Smooth muscle cell of the brain vasculature (primary cell): ENCODE data around the gene ARFGAP3.
A peak's percentile ranks its signal among the peaks of the same experiment; 100 is the strongest.
"Not testable (repeated sequence)": the region's sequence is repeated elsewhere in the genome, so short reads cannot be mapped to it uniquely, and the experiment has no call there.

Experiments used
- DNase-seq: peaks from one replicate; pipeline ENCODE4 v3.0.0-alpha.2; 2012; ENCODE audit warnings: low read depth, low spot score

ARFGAP3 gene

DNA sequence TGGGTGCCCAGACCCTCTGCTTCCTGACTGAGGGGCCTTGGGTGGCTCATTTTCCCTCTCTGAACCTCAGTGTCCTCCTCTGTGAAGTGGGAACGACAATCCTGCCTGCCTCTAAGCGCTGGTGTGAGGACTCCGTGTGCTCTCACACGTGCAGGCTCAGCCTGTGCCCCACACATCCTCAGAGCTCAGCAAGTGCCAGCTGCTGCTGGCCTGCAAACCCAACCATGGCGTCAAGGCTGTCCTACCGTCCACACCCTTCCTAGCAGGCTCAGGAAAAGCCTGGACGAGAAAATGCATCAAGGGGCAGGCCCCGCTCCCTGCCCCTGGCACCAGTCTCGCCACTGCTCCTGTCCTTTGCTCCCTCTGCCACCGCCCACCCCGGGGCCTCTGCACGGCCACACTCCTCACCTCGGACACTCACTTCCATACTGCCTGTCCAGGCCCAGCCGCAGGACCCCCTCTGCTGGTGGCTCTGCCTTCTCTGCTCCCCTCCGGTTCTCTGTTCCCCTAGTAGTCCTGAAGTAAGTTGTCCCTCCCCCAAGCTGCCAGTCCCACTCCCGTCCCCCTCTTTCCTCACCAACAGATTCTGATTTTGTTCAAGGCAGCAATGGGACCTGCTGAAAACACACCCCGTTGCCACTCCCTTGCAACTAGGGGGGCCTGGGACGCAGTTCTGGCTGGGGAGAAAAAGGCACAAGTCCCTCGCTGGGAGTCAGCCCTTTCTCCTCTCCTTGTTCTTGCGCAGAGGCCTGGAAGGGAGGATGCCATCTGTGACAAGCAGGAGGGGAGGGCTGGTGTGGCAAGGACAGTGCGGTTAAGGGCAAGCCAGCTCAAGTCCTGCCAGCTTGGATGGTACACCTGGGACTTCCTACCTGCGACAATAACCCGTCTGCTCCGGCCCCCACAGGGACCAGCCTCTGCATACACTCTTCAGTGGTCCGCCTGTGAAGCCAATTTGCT, 62.2 kb downstream of the ARFGAP3 start:
- no peak for DNase-seq

GRCh38 chr22:42793848-42794405, 63.1 kb downstream of the ARFGAP3 start:
- no peak for DNase-seq

DNA sequence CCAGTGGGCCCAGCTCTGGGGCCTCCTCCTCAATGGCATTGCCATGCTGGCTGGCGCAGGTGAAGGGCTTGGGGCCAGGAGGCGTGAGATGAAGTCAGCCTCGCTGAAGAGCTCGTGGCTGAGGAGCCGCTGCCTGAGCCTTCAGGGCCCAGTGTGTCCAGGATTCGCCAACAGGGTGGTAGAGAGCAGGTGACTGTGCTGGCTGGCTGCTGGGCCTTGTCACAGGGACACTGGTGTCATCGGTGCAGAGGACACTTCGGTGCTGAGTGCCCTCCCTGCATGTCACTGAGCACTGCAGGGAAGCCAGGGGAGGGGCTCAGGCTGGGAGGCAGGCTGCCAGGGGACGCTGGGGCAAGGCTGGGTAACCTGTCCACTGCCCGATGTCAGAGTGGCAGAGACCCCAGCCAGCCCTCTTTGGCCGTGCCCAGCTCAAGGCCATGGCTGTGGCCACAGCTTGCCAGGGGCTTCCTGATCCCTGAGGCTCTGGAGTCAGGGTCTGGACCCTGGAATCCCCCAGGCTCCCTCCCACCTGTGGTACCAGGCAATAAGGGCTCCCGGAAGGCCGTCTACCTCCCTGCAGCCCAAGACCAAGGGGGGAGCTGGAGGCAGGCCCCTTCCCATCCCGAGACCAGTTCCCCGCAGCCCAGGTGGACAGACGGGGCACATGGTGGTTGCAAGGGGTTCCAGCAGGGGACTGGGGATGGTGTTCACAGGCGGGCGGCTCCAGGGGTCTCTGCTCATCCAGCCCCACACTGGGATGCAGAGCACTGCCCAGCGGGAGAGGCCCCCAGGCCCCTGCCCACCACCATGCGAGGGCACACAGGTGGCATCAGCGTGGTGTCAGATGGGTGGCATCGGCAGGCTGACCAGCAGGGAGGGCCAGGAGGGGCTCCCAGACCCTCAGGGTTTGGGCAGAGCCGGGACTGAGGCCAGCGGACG, 63.9 kb downstream of the ARFGAP3 start:
- DNase-seq: no peak

- no peak for DNase-seq
Measured at GRCh38 chr22:42792453-42792908, 64.6 kb downstream of the ARFGAP3 start.

GRCh38 chr22:42791721-42792452, 65.2 kb downstream of the ARFGAP3 start:
- DNase-seq: no peak

- DNase-seq: no peak
Measured at GRCh38 chr22:42788466-42788865, 68.6 kb downstream of the ARFGAP3 start.

GRCh38 chr22:42788021-42788420, 69.1 kb downstream of the ARFGAP3 start:
- DNase-seq: no peak

GRCh38 chr22:42787357-42787736, 69.7 kb downstream of the ARFGAP3 start:
- no peak for DNase-seq

DNA sequence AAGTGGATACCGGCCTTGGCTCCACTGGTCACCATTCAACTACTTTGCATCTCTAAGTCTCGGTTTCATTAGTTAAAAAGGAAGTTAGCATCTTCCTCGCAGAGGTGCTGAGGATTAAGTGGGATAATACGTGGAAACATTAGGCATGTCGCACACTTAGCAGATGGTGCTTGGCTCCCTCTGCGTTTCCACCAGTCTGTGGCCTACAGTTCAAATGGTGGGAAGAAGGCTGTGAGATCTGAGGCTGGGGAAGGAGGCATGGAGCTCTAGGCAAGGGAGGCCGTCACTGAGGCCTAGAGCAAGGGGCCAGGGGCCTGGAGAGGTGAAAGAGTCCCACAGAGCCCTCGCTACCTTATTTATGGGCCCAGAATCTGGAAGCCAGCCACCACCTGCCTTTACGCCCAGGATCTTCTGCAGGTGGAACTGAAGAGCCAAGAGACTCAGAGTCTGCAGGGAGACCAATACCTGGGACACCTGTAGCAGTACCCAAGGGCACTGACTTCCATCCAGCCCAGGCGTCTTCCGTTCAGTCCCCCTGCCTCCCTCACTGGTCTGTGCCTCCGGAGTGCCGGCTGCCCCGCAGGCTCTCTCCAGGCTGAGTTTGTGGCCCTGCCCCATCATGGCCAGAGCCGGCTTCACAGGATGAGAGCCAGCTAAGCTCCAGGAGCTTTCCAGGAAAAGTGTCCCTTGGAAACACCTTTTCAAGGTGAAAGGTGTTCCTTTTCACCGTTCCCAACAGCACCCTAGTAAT, 70.3 kb downstream of the ARFGAP3 start:
- DNase-seq: no peak

DNA sequence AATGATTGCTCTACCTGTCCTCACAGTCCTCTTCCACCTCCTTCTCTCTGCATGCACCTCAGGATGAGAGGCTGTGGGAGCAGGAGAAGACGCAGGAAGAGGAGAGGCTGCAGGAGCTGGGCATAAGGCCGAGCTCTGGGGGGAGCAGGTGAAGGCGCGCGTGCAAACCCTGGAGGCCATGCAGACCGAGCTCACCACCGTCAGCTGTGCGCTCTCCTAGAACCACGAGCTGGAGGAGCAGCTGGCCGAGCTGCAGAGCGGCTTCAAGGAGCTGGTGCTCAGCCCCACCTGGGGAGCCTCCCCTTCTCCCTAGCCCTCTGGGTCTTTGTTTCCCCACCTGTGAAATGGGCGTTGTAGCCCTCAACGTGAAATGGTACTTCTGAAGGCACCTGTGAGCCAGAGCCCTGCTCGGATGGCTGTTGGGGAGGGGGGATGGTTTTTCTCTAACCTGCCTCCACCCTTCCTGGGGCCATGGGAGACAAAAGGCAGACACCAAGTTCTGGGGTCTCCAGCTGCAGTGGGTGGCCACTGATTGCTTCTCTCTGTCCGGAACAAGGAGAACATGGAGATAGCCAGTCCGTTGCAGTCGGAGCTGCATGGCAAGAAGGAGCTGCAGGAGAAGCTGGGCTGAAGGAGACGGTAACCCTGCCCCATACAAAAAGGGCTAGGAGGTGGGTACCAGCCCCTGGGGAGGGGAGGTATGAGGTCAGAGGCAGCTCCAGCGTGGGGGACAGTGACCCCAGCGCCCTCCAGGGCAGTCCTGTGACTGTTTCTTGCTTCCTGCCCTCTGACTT, 71.2 kb downstream of the ARFGAP3 start:
- no peak for DNase-seq

DNA sequence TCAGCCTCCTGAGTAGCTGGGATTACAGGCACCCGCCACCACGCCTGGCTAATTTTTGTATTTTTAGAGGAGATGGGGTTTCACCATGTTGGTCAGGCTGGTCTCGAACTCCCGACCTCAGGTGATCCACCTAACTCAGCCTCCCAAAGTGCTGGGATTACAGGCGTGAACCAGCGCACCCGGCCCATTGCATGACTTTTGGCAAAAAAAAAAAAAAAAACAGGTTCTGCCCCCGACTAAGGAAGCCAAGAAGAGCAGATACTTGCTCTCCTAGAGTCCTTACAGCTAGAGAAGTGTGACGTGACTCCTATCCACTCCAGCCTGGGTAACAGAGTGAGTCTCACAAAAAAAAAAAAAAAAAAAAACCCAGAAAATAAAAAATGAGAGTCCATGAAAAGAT, 74.8 kb downstream of the ARFGAP3 start:
- not testable (repeated sequence) for DNase-seq

- DNase-seq: peak; percentile 94
Measured at GRCh38 chr22:42780070-42780540, 77.0 kb downstream of the ARFGAP3 start.

GRCh38 chr22:42777126-42777525, 79.9 kb downstream of the ARFGAP3 start:
- no peak for DNase-seq

DNA sequence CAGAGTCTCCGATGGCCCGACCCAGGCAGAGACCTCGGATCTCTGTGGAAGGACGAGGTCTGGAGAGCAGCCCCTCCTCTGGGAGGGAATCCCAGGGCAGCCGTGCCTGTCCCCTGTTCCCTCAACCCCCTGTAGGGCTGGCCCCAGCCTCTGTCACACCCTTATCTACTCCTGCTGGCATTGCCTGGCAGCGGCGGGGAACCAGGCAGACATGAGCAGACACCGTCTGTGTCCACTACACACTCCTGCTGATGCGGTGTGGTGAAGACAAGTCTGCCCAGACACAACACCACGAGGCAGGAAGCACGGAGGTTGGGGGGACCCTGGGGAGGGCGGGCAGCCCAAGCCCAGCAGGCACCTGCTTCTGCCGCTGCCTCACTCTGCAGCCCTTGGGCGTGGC, 83.9 kb downstream of the ARFGAP3 start:
- DNase-seq: no peak

DNA sequence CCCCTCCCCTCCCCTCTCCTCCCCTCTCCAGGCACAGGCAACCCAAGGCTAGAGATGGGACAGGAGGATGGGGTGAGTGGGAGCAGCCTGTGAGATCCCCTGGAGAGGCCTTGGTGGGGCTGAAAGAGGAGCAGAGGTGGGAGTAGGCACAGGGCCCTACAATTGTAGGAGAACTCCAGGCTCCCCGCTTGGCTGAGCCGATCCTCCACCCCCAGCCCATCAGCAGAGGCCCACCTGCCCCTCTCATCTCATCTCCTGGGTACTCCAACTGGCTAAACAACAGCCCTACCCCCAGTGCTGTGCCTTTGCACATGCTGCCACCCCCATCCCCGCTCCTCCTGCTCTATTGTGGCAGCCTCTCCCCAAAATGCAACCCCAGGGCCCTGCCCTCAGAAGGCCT, 84.4 kb downstream of the ARFGAP3 start:
- no peak for DNase-seq

DNA sequence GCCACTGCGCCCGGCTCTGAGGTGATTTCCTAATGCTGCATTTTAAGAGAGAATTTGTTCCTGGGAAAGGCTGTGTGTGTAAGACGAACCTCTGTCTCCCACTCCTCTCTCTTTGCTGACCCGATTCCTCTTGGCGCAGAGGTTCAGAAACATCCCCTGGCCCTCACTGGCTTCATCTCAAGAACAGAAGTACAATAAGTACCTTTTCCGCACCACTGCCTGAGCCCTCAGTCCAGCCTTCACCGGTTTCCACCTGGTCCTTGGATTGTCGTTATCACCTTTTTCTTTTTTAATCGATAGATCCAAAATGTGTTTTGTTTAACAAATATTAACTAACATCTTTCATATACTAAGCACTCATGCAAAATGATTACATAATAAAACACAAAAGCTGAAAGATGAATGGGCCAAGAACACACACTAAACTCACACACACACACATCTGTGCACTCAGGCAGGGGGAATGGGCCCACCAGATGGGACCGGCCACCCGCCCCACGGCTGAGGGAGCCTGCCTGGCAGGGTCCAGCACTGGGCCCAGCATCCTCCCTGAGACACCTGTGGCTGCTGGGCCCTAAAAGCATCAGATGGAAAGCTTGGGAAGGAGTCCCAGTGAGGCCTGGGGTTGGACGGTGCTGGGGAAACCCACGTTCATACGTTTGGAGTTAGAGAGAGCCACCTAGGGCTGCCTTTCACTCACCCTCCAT, 86.0 kb downstream of the ARFGAP3 start:
- no peak for DNase-seq

DNA sequence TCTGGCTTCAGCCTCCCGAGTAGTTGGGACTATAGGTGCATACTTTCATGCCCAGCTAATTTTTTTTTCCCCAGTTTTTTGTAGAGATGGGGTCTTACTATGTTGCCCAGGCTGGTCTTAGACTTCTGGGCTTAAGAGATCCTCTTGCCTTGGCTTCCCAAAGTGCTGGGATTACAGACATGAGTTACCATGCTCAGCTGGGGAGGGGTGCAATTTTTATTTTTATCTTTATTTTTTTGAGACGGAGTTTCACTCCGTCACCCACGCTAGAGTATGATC, 86.7 kb downstream of the ARFGAP3 start:
- no peak for DNase-seq

GRCh38 chr22:42769574-42770447, 87.3 kb downstream of the ARFGAP3 start:
- no peak for DNase-seq
